Lower leg skin (tissue), 4 donors: ENCODE data around the gene VWA2. TPM values are rescaled to one million over a fixed set of nuclear protein-coding genes. Genes with fewer than 3 reads are reported as not detected.
A peak's percentile ranks its signal among the peaks of the same experiment; 100 is the strongest.

ENCODE experiments used
- DNase-seq, 2 donors: peaks; one replicate each; pipeline ENCODE4 v3.0.0-alpha.2; 2019; ENCODE audit warnings: low spot score in 2 of 2
- H3K4me3 ChIP-seq: fragments of 200-600 bp; sonication (generic); 2 replicates; pipeline ENCODE4 v1.5.1; 2017; ENCODE audit warnings: mild to moderate bottlenecking, low read depth; ENCODE audit not compliant: poor library complexity, severe bottlenecking
- POLR2A ChIP-seq, 2 donors: fragments of 450-650 bp; IDR thresholded peaks; one replicate each; pipeline ENCODE4 v1.6.1; 2016 to 2017; ENCODE audit warnings: antibody characterized with exemption in 2 of 2, mild to moderate bottlenecking in 1 of 2, moderate library complexity in 1 of 2
- WGBS, 2 donors: methylation state at CpG; one replicate each; pipeline ENCODE4 v1.1.5; 2018; 5-methylcytosine and 5-hydroxymethylcytosine counted together
- intact Hi-C: fragments of 100-400 bp; cut with DNase I; formaldehyde crosslinking; loops from one replicate; pipeline ENCODE4 v1.15.0; 2023; ENCODE audit warnings: low total_unique reads
- total RNA-seq, 4 donors: library from RNA; depleted of rRNA; stranded (reverse); fragments of >200 nt; gene quantifications; one replicate each; pipeline ENCODE4 v1.1.0, GENCODE V29; 2016
- TF ChIP-seq, protein P1 (sequence below), 3 donors: fragments of 450-650 bp; IDR thresholded peaks; one replicate each; pipeline ENCODE4 v1.5.1; 2016; ENCODE audit warnings: antibody characterized with exemption in 3 of 3, mild to moderate bottlenecking in 3 of 3, moderate library complexity in 2 of 3

The VWA2 gene, protein sequence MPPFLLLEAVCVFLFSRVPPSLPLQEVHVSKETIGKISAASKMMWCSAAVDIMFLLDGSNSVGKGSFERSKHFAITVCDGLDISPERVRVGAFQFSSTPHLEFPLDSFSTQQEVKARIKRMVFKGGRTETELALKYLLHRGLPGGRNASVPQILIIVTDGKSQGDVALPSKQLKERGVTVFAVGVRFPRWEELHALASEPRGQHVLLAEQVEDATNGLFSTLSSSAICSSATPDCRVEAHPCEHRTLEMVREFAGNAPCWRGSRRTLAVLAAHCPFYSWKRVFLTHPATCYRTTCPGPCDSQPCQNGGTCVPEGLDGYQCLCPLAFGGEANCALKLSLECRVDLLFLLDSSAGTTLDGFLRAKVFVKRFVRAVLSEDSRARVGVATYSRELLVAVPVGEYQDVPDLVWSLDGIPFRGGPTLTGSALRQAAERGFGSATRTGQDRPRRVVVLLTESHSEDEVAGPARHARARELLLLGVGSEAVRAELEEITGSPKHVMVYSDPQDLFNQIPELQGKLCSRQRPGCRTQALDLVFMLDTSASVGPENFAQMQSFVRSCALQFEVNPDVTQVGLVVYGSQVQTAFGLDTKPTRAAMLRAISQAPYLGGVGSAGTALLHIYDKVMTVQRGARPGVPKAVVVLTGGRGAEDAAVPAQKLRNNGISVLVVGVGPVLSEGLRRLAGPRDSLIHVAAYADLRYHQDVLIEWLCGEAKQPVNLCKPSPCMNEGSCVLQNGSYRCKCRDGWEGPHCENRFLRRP
- total RNA-seq = 10 to 100 TPM; 14.2 to 21.7 (median 20.6) TPM

DNA sequence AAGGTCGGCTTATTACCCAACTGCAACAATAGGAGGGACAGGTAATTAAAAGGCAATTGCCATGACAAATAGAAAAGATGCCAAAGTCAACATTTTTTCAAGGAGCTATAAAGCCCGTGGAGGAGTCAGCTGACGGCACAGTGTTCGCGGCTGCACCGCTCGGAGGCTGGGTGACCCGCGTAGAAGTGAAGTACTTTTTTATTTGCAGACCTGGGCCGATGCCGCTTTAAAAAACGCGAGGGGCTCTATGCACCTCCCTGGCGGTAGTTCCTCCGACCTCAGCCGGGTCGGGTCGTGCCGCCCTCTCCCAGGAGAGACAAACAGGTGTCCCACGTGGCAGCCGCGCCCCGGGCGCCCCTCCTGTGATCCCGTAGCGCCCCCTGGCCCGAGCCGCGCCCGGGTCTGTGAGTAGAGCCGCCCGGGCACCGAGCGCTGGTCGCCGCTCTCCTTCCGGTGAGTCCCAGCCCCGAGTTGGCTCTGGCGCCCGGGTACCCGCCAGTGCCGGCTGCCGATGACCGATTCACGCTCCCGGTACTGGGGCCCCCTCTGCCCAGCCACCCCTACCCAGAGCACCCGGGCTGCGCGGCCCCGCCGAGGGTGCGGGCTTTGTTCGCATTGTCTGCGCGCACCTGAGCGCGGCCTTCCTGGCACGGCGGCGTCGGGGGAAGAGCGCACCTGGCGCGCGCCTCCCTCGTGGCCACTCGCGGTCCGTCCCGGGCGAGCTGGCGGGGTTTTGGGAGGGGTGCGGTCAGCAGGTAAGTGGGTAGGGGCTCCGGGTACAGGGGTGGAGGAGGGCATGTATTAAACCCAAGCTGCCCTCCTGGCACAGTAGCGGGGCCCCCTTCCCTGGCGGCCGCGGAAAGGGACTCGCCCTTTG lies at the start of gene VWA2:
VWA2 (plus strand) TSS at position 138 of the 877 bp plus-strand sequence. CDS start 9,460 bp downstream, outside the sequence.
- intact Hi-C loops = no loop called here
- peak within 1 kb of the TSS; percentile 27 for H3K4me3 ChIP-seq
- WGBS, 2 donors = 10 to 12% methylated on average over 34 to 56 of the region's 79 CpGs
- TF ChIP-seq, protein P1, sequence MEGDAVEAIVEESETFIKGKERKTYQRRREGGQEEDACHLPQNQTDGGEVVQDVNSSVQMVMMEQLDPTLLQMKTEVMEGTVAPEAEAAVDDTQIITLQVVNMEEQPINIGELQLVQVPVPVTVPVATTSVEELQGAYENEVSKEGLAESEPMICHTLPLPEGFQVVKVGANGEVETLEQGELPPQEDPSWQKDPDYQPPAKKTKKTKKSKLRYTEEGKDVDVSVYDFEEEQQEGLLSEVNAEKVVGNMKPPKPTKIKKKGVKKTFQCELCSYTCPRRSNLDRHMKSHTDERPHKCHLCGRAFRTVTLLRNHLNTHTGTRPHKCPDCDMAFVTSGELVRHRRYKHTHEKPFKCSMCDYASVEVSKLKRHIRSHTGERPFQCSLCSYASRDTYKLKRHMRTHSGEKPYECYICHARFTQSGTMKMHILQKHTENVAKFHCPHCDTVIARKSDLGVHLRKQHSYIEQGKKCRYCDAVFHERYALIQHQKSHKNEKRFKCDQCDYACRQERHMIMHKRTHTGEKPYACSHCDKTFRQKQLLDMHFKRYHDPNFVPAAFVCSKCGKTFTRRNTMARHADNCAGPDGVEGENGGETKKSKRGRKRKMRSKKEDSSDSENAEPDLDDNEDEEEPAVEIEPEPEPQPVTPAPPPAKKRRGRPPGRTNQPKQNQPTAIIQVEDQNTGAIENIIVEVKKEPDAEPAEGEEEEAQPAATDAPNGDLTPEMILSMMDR (IDR thresholded peaks at IDR 0.05) = no peak
- TF ChIP-seq POLR2A (IDR thresholded peaks at IDR 0.05) = no peak
- no peak for DNase-seq

DNA sequence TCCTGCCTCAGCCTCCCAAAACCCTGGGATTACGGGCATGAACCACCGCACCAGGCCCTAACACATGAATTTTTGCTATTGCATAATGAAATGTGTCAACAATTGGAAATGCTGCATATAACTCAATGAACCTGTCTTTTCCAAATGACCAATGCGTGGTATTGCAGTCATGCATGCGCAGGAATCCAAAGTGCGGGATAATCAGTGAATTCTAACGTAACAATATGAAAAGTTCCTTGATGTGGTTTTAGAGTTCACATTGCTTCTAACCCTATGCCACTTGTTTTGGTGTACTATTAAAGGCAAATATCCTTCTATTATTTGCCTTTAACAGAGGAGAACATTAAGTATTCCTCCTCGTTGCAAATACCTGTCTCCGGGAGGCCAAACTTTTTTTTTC lies 49.4 kb upstream of the VWA2 start:
- intact Hi-C loops = no loop called here
- H3K4me3 ChIP-seq = no peak overlapping the region
- WGBS, 2 donors = 93% methylated on average over 8 of the region's 8 CpGs
- TF ChIP-seq, protein P1 (IDR thresholded peaks at IDR 0.05) = no peak
- no peak for DNase-seq

DNA sequence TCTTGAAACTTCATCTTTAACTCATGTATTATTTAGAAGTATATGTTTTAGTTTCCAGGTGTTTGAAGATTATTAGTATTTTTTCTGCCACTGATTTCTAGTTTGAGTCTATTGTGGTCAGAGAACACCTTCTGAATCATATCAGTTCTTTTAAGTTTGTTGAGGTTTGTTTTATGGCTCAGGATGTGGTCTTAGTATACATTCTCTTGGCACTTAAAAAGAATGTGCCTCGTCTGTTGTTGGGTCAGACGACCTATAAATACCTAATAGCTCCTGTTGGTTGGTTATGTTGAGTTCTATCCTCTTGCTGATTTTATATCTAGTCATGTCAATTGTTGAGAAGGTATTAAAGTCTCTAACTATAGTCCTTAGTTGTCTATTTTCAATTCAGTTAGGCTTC lies 44.0 kb upstream of the VWA2 start:
- no peak for TF ChIP-seq POLR2A (IDR thresholded peaks at IDR 0.05)
- TF ChIP-seq, protein P1 (IDR thresholded peaks at IDR 0.05) = no peak
- 73 to 79% methylated on average over 2 of the region's 2 CpGs for WGBS, 2 donors
- intact Hi-C loops = no loop called here
- no peak overlapping the region for H3K4me3 ChIP-seq
- DNase-seq = no peak

DNA sequence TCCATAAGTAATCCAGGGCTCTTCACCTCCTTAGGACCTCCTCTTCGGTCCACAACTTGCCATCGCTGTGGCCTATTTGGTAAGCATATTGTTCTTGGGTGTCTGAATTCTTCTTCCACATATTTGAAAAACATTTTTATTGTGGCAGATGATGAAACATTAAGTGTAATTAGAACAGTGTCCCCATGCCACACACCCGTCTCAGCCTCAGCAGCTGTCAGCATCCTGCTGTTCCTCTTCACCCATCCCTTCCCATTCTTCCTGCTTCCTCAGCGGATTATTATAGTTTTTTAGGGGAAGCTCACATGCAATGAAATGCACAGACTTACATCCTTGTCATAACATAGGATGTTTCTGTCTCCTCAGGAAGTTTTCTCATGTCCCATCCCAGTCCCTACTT lies 39.8 kb upstream of the VWA2 start:
- TF ChIP-seq POLR2A (IDR thresholded peaks at IDR 0.05) = no peak
- TF ChIP-seq, protein P1 (IDR thresholded peaks at IDR 0.05) = no peak
- intact Hi-C loops = no loop called here
- DNase-seq = no peak
- H3K4me3 ChIP-seq = no peak overlapping the region
- WGBS, 2 donors = 78 to 91% methylated on average over 4 of the region's 4 CpGs

DNA sequence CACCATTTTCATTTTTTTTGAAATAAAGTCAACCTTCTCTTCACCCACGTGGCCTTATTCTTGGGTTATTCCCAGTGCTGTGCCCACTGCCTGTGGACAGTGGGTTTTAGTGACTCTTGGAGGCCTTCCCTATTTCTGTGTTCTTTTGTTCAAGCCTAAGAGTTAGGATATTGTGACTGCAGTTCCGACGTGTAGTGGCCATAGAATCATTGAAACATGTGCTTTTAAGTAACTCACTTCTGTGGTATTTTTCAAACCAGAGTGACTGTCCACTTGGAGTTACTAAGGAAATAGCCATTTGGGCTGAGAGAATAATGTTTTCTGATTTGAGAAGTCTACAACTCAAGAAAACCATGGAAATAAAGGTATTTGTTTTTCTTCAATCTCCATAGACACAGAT lies 36.2 kb upstream of the VWA2 start:
- TF ChIP-seq POLR2A (IDR thresholded peaks at IDR 0.05) = no peak
- TF ChIP-seq, protein P1 (IDR thresholded peaks at IDR 0.05) = no peak
- intact Hi-C loops = no loop called here
- H3K4me3 ChIP-seq = no peak overlapping the region
- no peak for DNase-seq
- 84 to 85% methylated on average over 3 of the region's 3 CpGs for WGBS, 2 donors
